ENCODE results near the gene FAM78B.

Gene FAM78B

DNA sequence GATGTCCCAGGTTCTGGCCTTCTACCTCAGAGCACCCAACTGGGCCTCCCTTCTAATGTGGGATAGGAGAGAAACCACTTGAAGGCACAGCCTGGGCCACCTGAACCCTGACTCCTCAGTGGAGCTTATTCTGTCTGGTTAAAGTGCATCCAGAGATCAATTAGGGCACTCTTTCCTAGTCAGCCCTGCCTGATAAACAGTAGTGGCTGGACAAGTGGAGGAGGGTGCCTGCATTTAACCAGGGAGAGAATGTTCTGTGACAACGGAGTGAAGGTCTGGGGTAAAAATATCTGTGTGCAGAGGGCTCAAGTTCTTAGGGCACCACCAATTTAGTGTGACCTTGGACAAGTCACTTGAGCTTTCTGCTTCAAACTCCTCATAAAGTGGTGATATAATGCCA is 101.8 kb downstream of the FAM78B start:
- TF ChIP-seq, protein P1, sequence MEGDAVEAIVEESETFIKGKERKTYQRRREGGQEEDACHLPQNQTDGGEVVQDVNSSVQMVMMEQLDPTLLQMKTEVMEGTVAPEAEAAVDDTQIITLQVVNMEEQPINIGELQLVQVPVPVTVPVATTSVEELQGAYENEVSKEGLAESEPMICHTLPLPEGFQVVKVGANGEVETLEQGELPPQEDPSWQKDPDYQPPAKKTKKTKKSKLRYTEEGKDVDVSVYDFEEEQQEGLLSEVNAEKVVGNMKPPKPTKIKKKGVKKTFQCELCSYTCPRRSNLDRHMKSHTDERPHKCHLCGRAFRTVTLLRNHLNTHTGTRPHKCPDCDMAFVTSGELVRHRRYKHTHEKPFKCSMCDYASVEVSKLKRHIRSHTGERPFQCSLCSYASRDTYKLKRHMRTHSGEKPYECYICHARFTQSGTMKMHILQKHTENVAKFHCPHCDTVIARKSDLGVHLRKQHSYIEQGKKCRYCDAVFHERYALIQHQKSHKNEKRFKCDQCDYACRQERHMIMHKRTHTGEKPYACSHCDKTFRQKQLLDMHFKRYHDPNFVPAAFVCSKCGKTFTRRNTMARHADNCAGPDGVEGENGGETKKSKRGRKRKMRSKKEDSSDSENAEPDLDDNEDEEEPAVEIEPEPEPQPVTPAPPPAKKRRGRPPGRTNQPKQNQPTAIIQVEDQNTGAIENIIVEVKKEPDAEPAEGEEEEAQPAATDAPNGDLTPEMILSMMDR (IDR thresholded peaks at IDR 0.05): no peak

DNA sequence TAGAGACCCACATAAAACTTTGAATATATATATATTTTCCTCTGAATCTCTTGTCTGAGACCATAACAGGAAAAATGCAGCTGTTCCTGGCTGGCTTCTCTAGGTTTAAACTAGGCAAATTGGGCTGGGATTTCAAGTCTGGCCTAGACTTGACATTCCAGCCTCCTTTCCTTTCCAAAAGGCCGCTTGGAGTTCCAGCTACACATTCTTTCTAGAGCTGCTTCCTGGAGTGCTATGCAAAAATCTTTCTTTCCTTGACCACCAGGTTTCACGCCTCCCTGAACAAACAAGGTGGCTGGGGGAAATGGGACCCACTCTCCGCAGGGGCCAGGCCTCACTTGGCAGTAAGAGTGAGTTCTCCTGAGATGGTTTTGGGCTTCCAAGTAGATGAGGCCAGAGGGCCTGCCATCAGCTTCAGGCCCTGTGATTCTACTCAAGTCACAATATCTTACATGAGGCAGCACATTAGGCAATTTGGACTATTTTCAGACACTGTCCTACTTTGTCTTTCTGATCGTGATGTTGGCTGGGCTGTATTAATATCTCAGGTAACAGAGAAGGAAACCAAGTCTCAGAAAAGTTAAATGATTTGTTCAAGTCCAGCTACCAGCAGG is 102.4 kb downstream of the FAM78B start:
- TF ChIP-seq, protein P1 (IDR thresholded peaks at IDR 0.05): no peak

DNA sequence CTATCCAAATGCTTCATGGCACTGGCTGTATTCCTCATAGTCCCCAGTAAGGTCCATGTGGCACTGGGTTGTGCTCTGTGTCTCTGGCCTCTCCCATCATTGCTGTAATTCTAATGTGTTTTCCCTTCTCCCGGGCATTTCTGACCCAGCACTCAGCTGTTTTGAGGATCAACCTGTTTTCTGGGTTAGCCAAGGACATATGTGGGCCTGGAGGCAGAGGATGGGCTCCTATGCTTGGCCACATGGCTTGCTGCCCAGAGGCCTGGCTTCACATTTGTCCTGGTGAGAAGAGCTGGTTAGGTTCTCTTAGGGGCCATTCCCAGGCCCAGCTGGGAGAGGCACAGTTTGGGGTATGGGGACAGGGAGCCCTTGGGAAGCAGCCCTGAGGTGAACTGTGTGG is 103.1 kb downstream of the FAM78B start:
- TF ChIP-seq, protein P1 (IDR thresholded peaks at IDR 0.05): no peak

DNA sequence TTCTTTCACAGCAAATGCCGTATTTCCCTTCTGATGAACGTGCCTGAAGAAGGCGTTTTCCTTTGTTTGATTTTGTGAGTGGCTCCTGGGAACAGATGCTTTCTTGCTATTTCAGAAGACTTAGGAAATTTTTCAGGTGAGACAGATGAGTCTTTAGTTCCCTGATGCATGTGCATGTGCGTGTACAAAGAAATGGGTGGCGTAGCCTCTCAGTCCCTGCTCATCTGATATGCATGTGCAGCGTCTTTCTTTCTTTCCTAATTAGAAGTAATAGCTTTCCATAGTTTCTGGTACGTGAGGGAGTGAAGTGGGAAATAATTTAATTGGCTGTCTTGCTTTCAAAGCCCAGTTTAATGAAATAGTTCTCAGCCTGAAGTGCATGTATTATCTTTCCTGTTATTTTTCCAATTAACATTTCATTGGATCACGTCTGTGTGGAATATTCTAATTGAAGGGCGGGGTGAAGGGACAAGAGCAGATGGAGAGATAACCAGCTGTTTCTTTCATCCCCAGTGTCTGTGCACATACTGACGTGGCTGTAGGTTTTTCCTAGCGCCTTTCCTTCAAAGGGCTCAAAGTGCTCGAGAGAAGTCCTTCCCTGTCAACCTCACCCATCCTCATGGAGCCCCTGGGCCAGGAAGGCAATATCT is 104.3 kb downstream of the FAM78B start:
- TF ChIP-seq, protein P1 (IDR thresholded peaks at IDR 0.05): no peak

DNA sequence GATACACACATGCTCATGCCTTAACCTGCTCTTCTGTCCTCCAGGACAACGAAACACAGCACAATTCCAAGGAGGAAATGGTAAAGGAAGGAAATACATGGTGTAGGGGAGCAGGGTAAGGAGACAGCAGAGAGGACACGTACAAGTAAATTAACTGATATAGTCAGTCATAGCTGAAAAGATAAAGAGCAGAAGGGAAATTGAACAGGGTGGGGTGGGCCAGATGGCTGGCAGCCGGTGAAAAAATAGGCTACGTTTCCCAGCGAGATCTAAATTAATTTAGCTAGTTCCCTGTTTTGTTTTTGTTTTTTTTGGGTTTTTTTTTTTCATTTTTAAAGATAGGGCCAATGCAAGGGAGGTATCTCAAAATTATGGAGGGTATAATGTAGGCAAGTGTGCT is 109.2 kb downstream of the FAM78B start:
- TF ChIP-seq, protein P1 (IDR thresholded peaks at IDR 0.05): no peak

DNA sequence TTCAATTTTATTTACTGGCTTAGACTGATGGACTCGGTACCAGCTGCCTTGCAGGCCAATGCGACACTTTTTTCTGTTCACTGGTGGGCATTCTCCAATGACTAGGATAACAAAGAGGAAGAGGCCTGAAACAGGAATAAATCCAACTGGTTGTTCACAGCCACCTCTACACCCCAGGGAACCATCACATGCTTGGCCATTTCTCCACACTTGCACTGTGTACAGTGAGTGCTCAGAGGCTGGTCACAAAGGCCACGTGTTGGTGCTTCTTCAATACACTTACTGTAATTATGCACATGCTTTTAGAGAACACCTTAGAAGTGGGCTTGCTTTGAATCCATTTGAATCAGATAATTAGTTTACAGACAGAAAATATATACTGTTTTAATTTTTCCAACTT is 113.4 kb downstream of the FAM78B start:
- TF ChIP-seq, protein P1 (IDR thresholded peaks at IDR 0.05): no peak

DNA sequence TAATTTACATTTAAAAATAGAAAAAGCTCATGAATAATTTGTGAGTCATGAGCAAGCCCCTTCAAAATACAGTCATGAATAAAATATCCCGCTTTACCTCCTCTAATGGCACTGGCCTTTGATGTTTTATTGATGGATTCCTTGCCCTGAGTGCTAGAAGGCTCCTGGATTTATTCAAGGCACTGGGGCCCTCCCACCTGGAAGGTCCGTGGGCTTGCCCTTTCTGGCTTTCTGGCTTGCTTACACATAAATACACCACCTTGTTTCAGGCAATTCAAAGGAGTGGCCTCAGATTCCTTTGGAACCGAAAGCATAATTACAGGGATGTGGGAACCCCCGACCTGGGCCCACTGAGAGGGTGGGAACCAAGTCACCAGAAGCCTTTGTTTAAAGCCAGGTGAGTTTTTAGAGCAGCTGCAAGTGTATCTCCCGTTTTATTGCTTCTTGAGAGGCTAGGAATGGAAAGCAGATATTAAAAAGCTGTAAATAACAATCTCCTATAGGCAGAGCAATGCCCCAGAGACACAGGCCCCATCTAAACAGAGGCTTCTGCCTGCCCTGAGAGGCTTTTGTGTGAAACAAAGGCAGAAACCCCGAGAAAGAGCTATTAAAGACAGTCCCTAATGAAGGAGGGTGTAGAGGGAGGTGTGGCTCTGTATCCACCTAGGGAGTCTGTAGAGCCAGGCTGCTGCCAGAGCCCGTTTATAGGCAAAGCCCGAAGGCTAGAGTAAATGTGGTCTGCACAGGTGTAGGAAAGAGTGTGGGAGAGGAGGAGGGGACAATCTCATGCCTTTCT is 126.4 kb downstream of the FAM78B start:
- TF ChIP-seq, protein P1 (IDR thresholded peaks at IDR 0.05): no peak

Data from LNCAP (cell line).